Measurements from ENCODE around the gene TAMM41.

DNA sequence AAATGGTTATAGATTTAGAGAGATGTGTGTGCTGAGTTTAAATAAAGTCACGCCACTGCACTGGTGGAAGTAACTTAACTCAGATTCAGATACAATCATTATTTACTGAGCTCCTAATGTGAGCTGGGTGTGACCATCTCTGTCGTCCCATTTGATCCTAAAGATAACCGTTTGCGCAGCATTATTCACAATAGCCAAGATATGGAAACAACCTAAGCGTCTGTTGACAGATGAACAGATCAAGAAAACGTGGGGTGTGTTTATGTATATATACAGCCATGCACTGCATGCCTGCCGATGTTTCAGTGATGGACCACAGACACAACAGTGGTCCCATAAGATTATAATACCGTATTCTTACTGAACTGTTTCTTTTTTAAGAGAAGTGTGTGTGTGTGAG lies 71.2 kb downstream of the TAMM41 start:
- TF ChIP-seq CTCF (IDR thresholded peaks at IDR 0.05; ENCODE audit: low read depth, low read length) = no peak
- TF ChIP-seq MYC (IDR thresholded peaks at IDR 0.05; ENCODE audit: low read depth, low read length) = no peak
